Measurements from ENCODE around the gene PDE8A. TPM values are rescaled to one million over a fixed set of nuclear protein-coding genes. Genes with fewer than 3 reads are reported as not detected.

PDE8A gene, protein sequence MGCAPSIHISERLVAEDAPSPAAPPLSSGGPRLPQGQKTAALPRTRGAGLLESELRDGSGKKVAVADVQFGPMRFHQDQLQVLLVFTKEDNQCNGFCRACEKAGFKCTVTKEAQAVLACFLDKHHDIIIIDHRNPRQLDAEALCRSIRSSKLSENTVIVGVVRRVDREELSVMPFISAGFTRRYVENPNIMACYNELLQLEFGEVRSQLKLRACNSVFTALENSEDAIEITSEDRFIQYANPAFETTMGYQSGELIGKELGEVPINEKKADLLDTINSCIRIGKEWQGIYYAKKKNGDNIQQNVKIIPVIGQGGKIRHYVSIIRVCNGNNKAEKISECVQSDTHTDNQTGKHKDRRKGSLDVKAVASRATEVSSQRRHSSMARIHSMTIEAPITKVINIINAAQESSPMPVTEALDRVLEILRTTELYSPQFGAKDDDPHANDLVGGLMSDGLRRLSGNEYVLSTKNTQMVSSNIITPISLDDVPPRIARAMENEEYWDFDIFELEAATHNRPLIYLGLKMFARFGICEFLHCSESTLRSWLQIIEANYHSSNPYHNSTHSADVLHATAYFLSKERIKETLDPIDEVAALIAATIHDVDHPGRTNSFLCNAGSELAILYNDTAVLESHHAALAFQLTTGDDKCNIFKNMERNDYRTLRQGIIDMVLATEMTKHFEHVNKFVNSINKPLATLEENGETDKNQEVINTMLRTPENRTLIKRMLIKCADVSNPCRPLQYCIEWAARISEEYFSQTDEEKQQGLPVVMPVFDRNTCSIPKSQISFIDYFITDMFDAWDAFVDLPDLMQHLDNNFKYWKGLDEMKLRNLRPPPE
- total RNA-seq (2014; rRNA removed), result 12.5 and 13.0 TPM in 2 replicates
- 4.1 TPM for polyA plus RNA-seq (2012)

DNA sequence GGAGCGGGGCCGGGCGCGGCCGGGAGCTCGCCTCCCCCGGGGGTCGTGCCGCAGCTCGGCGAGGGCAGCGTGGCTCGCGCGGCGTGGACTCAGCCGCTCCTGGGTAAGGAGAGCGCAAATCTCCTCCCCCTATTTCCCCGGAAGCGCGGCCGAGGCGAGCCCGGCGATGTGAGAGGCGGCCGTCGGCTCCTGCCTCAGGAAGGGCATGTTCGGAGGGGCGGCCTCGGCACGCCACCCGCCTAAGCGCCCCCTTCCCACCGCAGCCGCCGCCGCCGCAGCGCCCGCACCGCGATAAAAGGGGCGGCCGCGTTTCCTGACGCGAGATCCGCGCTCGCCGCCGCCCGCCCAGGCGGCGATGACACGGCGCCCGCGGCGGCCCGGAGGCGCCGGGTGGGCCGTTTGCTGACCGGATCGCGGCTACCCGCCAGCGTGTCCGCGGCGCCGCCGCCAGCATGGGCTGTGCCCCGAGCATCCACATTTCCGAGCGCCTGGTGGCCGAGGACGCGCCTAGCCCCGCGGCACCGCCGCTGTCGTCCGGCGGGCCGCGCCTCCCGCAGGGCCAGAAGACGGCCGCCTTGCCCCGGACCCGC lies at the start of gene PDE8A:
Gene PDE8A (plus strand): TSS at position 146 of the 590 bp plus-strand sequence. CDS start 307 bp downstream, at position 453.
- DNase-seq (ENCODE audit: low read depth), result peak; percentile 28

DNA sequence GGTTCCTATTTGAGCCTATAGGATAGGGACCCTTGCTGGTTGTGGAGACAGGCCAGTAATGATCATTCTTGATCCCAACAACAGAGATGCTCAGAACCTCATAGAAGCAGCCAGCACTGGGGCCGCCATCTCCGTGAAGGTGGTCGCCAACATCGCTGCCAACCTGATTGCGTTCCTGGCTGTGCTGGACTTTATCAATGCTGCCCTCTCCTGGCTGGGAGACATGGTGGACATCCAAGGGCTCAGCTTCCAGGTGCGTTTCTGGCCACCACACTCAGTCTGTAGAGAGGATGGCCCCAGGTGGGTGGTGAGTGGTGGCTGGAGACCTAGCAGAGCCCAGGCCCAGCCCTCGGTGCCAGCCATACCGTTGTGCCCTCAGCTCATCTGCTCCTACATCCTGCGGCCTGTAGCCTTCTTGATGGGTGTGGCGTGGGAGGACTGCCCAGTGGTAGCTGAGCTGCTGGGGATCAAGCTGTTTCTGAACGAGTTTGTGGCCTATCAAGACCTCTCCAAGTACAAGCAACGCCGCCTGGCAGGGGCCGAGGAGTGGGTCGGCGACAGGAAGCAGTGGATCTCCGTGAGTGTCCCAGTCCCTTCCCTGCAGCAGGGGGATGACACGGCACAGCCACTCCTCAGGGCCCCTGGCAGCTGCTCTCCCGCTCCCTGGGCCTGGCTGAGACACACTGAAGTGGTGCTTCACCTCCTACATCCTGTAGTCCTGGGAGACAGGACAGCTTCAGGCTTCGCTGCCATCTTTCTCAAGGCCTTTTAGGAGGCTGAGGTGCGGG lies 46.5 kb upstream of the PDE8A start:
- no peak for DNase-seq (ENCODE audit: low read depth)

DNA sequence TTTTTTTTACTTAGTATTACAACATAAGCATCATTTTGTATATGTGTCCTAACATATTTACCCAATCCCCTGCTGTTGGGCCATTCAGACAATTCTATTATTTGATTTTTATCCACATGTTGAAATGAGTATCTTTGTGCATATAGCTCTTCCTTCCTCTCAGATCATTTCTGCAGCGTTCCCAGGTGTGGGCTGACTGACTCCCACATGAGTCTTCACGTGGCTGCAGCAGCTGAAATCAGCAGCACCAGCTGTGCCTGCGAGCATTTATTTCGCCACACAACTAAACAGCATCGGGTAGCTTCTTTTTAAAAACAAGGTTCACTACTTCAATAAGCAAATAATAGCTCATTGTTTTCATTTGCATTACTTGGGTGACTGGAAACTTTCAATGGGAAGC lies 44.5 kb upstream of the PDE8A start:
- peak; percentile 48 for DNase-seq (ENCODE audit: low read depth)

GRCh38 chr15:84938726-84939125 lies 42.9 kb upstream of the PDE8A start:
- no peak for DNase-seq (ENCODE audit: low read depth)

DNA sequence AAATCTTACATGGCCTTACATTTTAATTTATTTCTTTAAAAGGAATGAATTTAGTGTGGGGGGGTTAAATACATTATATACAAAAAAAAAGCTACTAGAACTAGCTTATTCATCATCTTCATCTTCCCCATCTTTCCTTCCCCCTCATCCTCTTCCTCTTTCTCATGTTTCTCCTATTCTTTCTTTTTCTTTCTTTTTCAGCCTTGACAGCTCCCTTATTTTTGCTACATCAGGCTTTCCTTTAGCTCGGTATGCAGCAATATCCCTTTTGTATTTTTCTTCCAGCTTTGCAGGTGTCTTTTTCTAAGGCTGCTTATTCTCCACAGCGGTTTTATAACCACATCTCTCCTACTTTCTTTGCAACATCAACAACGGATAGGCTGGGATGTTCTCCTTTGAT lies 41.3 kb upstream of the PDE8A start:
- no peak for DNase-seq (ENCODE audit: low read depth)

GRCh38 chr15:84942456-84942855 lies 39.2 kb upstream of the PDE8A start:
- DNase-seq (ENCODE audit: low read depth), result no peak

DNA sequence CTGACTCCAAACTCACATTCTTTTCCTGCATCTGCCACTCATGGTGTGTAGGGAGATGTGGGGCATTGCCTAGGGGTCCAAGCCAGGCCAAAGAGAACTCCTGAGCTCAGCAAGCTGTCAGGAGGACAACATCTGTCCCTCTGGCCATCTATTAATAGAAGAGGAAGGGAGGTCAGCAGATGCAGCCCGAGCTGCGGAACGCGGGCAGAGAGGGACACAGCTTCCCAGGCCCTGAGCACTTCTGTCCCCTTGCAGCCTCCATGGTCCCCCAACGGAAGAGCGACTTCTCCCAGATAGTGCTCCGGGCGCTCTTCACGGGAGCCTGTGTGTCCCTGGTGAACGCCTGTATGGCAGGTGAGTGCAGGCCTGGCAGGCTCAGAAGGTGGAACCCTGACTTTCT lies 37.3 kb upstream of the PDE8A start:
- DNase-seq (ENCODE audit: low read depth), result no peak

DNA sequence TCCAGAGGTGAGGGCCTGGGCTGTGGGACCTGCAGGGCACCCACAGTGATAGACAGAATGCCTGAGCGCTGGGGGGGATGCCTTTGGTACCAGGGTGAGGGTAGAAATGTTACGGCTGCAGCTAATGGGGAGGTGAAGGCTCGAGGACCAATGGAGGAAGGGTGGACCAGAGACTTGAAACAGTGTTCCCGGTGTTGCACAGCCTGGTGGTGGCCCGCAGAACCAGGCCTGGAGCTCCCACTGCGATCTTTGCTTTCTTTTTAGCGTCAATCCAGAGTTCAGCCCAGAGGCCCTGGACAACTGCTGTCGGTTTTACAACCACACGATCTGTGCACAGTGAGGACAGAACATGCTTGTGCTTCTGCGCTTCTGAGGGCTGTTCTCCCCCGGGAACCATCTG lies 36.8 kb upstream of the PDE8A start:
- DNase-seq (ENCODE audit: low read depth), result no peak

- no peak for DNase-seq (ENCODE audit: low read depth)
Observed at GRCh38 chr15:84946772-84947489, 34.7 kb upstream of the PDE8A start.

DNA sequence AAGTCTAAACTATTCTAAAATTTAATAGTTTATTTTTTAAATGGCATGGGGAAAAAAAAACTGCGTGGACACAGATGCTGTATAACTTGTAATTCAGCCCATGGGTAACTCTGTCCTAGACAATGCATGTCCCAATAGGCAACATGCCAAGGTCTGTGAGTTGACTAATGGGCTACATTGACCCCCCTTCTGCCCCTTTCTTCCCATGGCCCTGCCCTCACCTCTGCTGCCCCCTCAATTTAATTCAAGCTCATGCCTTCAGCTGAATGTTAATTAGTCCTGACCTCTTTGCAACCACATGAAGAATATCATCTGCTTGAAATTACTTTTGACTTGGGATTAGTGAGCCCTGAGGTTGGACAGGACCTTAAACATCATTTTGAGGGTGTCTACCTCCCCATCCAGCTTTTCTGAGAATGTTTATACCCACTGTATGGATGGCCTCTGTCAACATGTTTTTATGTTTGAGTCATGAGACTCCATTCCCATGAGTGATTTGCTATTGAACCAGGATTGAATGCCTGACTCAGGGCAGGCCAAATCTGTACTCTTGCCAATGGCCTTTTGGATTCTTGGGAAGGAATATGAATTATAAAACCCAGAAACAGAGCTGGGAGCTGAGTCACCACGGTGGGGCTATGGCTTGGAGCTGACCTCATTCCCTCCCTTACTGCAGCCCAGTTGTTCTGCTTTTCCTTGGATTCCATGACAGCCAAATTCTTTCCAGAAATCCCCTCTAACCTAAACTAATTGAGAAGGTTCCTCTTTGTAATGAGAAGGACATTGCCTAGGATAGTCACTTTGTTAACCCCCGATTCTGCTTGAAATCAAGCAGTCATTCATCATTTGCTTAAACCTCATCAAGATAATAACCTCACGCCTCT lies 33.5 kb upstream of the PDE8A start:
- DNase-seq (ENCODE audit: low read depth), result peak; percentile 94

GRCh38 chr15:84949043-84949442 lies 32.6 kb upstream of the PDE8A start:
- peak; percentile 71 for DNase-seq (ENCODE audit: low read depth)

DNA sequence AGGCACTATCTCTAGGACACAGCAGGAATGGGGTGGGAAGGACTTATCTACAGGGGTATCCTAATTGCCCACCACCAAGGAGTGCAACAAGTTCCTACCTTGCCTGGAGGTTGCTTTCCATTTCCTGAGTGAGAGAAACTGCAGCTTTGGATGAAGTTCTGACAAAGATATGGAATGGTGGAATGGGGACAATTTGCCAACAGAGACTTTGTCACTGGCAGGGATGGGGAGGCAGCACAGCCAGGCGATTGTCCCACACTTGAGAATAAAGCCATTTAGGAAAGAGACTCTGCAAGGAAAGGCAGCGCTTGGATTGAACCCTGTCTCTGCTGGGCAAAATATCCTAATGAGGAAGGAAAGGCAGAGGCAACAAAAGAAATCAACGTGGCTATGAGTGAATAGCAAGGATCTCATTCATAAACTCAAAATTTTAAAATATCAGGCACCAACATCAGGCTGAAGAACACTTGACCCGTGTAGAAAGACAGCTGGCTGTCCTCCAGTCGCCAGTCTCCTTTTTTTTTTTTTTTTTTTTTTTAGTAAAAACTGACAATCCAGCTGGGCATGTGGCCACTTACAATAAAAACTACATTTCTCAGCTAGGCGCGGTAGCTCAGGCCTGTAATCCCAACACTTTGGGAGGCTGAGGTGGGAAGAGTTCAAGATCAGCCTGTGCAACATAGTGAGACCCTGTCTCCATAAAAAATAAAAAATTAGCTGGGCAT lies 31.6 kb upstream of the PDE8A start:
- DNase-seq (ENCODE audit: low read depth), result peak; percentile 46

GRCh38 chr15:84950570-84951111 lies 31.0 kb upstream of the PDE8A start:
- no peak for DNase-seq (ENCODE audit: low read depth)

DNA sequence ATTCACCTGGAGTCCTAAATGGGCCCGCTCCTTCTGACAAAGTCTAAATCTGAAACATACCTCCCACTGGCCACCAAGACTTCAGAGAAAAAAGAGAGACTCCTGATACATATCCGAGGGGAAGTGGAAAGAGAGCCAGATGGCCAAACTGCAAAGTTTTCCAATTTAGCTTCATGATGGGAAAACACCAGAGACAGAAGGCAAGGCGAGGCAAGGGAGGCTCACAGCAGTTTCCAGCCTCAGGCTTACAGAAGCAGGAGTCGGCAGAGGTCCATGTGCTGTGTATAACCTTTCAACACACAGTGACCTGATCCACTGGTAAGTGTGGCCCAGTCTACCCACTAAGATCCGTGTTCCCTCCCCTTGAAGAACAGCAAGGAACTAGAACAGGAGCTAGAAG lies 29.9 kb upstream of the PDE8A start:
- DNase-seq (ENCODE audit: low read depth), result no peak

DNA sequence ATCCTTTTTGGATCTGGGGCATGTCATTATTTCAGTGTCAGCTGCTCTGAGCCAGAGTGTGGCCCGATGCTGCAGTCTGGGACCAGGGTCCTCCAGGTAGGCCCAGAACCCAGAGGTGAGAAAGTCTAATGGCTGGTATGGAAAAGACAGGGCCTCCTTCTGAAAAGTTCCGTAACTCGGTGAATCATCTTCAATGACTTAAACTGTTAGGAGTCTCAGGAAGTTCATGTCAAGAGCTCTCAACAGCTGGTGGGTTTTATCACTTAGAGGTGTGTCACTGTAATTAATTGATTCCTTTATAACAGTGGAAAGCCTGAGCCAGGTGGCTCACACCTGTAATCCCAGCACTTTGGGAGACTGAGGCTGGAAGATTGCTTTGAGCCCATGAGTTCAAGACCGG lies 28.5 kb upstream of the PDE8A start:
- DNase-seq (ENCODE audit: low read depth), result peak; percentile 62

DNA sequence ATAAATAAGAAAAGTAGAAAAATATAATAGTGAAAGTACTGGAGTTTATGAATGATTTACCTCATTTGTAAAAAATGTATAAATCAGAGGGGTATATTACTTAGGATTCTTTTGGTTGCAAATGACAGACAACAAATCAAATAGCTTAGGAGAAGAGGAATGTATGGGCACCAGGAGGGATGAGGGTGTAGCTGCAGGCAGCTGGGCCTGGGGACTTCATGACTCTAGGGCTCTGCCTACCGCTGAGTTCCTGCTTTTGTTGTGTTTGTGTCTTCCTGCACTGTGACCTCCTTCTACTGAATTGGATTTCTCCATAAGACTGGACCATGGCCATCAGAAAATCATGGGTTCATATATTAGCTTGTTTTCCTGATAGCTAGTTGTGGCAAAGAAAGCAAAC lies 27.9 kb upstream of the PDE8A start:
- DNase-seq (ENCODE audit: low read depth), result no peak

- peak; percentile 64 for DNase-seq (ENCODE audit: low read depth)
Observed at GRCh38 chr15:84955089-84955848, 26.4 kb upstream of the PDE8A start.

DNA sequence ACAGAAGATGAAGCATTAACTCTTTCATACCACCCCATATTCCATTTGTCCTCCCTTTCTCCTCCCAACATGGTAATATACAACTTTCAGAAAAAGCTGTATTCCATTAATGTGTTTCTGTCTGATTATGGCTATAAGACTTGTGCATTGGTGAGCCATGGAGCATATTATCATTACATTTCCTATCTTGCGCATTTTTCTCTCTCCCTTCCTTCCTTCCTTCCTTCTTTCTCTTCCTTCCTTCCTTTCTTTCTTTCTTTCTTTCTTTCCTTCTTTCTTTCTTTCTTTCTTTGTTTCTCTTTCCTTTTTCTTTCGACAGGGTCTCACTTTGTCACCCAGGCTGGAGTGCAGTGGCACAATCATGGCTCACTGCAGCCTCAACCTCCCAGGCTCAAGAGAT lies 25.5 kb upstream of the PDE8A start:
- no peak for DNase-seq (ENCODE audit: low read depth)
